HG03558 (cell line): ENCODE data around the gene PAPPA.

Experiments
- ATAC-seq: cut with Tn5 transposase; IDR thresholded peaks from one replicate; pipeline ENCODE4 v1.9.1; 2021; ENCODE audit warnings: moderate number of reproducible peaks; ENCODE audit not compliant: unreplicated experiment; ENCODE audit errors: extremely low read depth

PAPPA gene

DNA sequence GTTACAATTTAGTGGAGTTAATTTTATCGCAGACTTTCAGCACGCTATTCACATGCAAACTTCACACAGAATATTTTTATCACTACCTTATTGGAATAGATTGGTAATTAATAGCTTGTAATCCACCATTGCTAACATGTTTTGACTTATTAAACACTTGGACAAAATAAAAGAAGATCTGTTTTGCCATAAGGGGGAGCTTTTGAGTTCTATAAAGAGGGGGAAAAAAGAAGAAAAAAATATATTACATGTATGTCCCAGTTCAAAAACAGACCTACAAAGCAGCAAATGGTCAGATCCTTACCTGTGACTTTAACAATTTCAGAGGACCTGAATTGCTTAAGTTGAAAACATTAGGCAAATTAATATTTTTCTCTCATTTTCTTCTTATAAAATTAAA lies 1.2 kb upstream of the PAPPA start:
- no peak for ATAC-seq

- no peak for ATAC-seq
These were observed 438 bp upstream of the PAPPA start for GRCh38 chr9:116152941-116153764.

DNA sequence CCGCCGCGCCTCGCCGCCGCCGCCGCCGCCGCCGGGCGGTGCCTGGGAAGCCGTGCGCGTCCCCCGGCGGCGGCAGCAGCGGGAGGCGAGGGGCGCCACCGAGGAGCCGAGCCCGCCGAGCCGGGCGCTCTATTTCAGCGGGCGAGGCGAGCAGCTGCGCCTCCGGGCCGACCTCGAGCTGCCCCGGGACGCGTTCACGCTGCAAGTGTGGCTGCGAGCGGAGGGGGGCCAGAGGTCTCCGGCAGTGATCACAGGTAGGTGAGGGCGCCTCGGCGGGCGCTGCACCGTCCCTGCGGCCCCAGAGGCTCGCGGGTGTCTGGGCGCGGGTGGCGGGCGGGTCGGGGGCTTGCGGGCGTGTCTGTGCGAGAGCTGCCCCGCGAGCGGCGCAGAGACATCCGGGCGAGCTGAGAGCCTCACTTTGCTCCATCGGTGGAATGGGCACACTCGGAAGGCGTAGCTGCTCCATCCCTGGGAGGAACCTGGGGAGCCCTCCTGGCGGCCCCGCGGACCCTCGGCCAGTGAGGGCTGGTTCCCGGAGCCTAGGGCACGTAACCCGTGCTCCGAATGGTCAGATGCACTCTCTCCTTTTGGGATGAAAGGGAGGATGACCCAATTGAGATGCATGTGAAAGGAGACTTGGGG lies 864 bp downstream of the PAPPA start:
- ATAC-seq: no peak

GRCh38 chr9:116154976-116155697 lies 1.5 kb downstream of the PAPPA start:
- no peak for ATAC-seq

DNA sequence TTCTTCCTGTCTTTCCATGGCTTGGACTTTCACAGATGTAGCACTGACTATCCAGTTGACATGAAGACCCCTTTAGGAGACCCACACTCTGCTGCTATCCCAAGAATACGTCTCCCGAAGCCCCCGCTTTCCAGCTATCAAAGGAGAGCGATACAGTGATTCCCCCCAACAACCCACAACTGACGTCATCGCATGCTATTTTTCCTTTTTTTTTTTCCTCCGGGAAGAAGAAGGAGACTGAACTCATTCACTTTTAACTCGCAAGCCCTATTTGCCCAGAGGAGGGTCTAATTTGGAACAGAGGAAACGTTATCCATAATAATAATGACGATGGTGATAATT lies 2.1 kb downstream of the PAPPA start:
- ATAC-seq: no peak

DNA sequence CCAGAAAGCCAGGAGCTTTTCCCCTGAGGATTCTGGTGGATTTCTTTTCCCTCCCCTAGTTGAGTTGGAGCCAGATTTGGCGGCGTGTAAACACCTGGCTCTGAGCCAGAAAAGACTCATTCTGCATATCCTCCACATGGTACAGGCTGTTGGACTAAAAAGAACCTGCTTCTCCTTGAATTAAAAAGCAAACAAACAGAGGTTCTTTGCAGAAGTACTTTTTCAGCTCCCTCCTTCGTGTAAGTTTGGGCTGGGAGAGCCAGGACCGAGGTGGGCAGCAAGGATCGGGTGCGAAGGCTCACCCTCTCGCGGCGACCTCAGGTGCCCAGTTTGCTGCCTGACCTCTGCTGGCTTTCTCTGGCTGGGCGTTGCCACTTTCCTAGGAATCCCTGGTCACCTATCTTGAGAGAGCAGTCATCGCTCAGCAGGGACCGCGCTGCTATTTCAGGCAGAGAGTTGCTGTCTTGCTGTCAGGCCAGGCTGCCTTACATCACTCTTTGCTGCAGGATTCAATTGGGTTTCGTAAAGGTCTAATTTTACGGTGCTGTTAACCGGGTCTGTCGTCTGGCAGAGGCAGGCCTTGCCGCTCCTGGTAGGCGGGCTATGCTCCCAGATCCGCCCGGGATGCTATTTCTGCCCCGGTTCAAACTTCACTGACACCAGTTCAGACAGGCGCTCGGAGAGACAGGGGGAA lies 3.2 kb downstream of the PAPPA start:
- no peak for ATAC-seq

- ATAC-seq: no peak
These were observed 4.0 kb downstream of the PAPPA start for GRCh38 chr9:116157436-116158138.

GRCh38 chr9:116160676-116161571 lies 7.3 kb downstream of the PAPPA start:
- ATAC-seq: no peak

- ATAC-seq: no peak
These were observed 8.7 kb downstream of the PAPPA start for GRCh38 chr9:116162241-116162781.

GRCh38 chr9:116163293-116164055 lies 9.9 kb downstream of the PAPPA start:
- ATAC-seq: no peak

GRCh38 chr9:116165912-116166311 lies 12.3 kb downstream of the PAPPA start:
- ATAC-seq: no peak

GRCh38 chr9:116166713-116167112 lies 13.1 kb downstream of the PAPPA start:
- no peak for ATAC-seq

DNA sequence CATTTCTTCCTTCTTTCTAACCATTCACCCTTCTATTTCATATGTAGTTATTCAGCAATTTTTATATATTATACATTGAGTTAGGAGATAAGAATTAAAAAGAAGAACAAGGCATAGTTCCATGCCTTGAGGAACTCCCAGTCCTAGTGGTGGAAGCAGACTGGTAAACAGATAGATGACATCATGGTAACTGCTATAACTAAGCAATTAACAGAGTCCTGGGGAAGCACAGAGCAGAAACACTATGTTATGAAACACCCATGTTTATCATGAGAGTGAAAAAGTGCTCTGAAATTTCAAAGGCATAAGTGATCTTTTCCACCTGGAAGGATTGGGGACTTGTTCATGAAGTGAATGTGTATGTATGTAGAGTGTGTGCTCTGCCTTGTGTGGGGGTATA lies 14.6 kb downstream of the PAPPA start:
- no peak for ATAC-seq

- ATAC-seq: no peak
These were observed 18.6 kb downstream of the PAPPA start for GRCh38 chr9:116172216-116172615.

DNA sequence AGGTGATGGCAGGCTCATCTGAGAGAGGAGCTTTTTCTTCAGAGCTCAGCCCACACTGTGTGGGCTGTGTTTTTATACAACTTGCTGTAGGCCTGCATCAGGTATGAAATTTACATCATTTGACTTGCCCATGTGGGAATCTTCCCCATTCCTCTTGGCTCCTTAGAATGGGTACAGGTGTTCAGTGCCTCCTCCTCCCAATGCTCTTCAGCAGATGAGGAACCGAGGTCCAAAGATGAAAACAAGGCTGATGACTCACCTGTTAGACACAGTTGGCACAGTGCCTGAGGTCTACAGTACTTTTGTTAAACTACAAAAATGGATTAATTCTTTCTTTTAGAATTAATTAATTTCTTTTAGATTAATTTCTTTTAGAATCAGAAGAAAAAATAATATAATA lies 20.8 kb downstream of the PAPPA start:
- ATAC-seq: no peak

DNA sequence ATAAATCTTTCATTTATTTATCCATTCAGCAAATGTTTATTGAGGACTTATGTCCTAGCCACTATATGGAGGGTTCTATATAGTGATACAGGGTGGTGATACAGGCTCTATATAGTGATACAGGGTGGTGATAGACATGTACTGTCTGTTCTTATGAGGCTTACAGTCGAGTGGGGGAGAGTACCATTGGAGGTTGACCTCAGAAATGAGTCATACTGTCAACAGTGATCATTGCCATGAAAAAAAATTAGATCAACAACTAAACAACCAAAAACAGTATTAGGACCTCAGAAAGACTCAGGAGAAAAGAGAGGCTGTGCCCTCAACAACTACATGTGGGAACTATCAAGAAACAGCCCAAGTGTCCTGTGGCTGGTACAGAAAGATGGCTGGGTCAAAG lies 22.0 kb downstream of the PAPPA start:
- ATAC-seq: no peak

GRCh38 chr9:116178481-116179211 lies 25.1 kb downstream of the PAPPA start:
- no peak for ATAC-seq

- ATAC-seq: no peak
These were observed 26.0 kb downstream of the PAPPA start for GRCh38 chr9:116179568-116179967.
